Erythroblast (primary cell): Measurements from ENCODE around the gene KLF16.

ENCODE experiments used
- GATA1 ChIP-seq: IDR thresholded peaks from 2 replicates; pipeline ENCODE4 v1.6.1; 2011; ENCODE audit warnings: low read depth, mild to moderate bottlenecking, control low read depth, low read length, moderate library complexity
- POLR2A ChIP-seq: IDR thresholded peaks from 2 replicates; pipeline ENCODE4 v1.6.1; 2011; ENCODE audit warnings: mild to moderate bottlenecking, low read length

DNA sequence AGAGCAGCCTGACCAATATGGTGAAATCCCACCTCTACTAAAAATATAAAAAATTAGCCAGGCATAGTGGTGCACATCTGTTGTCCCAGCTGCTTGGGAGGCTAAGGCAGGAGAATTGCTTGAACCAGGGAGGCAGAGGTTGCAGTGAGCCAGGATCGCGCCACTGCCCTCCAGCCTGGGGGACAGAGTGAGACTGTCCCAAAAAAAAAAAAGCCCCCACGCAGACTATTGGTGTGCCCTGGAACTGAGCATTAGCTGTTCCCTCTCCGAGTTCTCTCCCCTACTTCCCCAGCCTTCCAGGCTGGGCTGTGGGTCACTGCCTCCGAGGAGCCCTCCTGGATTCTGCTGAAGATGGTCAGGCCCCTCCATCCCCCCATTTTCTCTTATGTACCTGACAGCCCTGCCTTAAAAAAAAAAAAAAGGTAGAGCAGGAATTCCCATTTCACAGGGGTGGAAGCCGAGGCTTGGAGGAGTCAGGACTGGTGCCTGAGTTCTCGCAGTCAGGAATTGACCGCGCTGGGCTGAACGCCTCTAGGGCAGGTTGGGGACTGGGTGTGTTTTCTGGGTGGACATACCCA is 43.7 kb upstream of the KLF16 start:
- TF ChIP-seq POLR2A (no peak), GATA1 (no peak)
